Activated CD4-positive, alpha-beta memory T cell treated with anti-CD3 and anti-CD28 coated beads for 36 hours (primary cell): ENCODE measurements around the gene PLBD2. TPM values are rescaled to one million over a fixed set of nuclear protein-coding genes. Genes with fewer than 3 reads are reported as not detected.

Experiments used
- CTCF ChIA-PET: fragments of 350-600 bp; sonication (Branson Sonifier 250); formaldehyde crosslinking; loops from one replicate; lab custom pipeline; 2021; ENCODE audit warnings: antibody characterized with exemption, inconsistent platforms; lab: Charles Lee
- POLR2A ChIA-PET: fragments of 350-600 bp; sonication (Branson Sonifier 250); formaldehyde crosslinking; loops from one replicate; lab custom pipeline; 2021; ENCODE audit warnings: antibody characterized with exemption; lab: Charles Lee
- DNase-seq: peaks from one replicate; pipeline ENCODE4 v3.0.0-alpha.2; 2020
- H3K27ac Mint-ChIP-seq: one replicate; pipeline ENCODE4 v1.8.0; 2021; ENCODE audit warnings: mixed read lengths
- H3K27me3 Mint-ChIP-seq: one replicate; pipeline ENCODE4 v1.8.0; 2021; ENCODE audit warnings: mixed read lengths
- H3K36me3 Mint-ChIP-seq: one replicate; pipeline ENCODE4 v1.8.0; 2021; ENCODE audit warnings: mixed read lengths
- H3K4me1 Mint-ChIP-seq: one replicate; pipeline ENCODE4 v1.8.0; 2021; ENCODE audit warnings: low read depth, mixed read lengths
- H3K4me3 Mint-ChIP-seq: one replicate; pipeline ENCODE4 v1.8.0; 2021; ENCODE audit warnings: mild to moderate bottlenecking, mixed read lengths
- H3K9me3 Mint-ChIP-seq: one replicate; pipeline ENCODE4 v1.8.0; 2021; ENCODE audit warnings: mixed read lengths
- intact Hi-C: fragments of 100-400 bp; cut with micrococcal nuclease; formaldehyde crosslinking; loops from one replicate; pipeline ENCODE4 v1.15.1; 2023
- total RNA-seq, 2 experiments: library from RNA; stranded (reverse); gene quantifications; one replicate each; pipeline ENCODE4 v1.2.3, GENCODE V29; 2021

Gene PLBD2
- total RNA-seq, 2 experiments from 2014 or later, result 18.3 to 18.8 TPM

DNA sequence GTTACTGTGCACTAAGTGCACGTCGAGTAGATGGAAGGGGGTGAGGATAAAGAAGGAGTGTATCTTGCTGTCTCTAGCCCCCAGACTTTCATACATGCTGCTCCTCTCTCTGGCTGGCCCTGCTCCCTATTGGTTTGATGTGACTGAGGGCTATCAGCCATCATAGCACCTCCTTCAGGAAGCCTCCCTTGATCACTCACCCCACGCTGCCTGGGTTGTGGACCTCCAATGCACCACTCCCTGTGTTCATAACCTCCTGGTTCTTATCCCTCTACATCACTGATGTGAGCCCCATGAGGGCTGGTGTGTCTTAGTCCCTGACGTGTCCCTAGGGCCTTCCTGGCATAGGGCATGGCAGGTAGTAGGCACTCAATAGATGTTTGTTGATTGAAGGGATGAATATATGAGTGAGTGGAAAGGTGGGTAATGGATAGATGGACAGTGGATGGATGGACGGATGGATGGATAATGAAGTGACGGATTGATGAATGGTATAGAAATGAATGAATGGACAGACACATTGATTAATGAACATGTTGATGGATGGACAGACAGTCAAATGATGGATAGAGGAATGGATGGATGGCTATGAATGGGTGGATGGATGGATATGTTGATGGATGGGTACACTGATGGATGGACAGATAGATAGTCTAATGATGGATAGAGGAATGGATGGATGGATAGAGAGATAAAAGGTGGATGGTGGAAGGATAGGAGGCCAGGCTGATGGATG, 78.8 kb downstream of the PLBD2 start:
- no peaks in the 10 kb centered on the region for H3K36me3 Mint-ChIP-seq
- H3K4me1 Mint-ChIP-seq, result no peaks in the 10 kb centered on the region
- H3K27me3 Mint-ChIP-seq, result peaks cover 7% of the 10 kb centered on the region
- no peak overlapping the region for H3K27ac Mint-ChIP-seq
- intact Hi-C loops, result no loop called here
- POLR2A ChIA-PET, result no interaction called here
- no peaks in the 10 kb centered on the region for H3K9me3 Mint-ChIP-seq
- no peak for DNase-seq
- CTCF ChIA-PET, result no interaction called here
- no peak overlapping the region for H3K4me3 Mint-ChIP-seq

DNA sequence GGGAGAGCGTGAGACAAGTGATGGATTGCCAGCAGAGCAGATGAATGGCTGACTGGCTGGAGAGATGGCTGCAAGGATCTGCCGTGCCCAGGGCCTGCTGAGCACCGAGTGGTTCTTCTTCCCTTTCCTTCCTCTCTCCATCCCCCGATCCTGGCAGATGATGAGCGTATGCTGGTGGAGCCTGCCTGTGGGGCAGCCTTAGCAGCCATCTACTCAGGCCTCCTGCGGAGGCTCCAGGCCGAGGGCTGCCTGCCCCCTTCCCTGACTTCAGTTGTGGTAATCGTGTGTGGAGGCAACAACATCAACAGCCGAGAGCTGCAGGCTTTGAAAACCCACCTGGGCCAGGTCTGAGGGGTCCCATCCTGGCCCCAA, 79.3 kb downstream of the PLBD2 start:
- no peak for DNase-seq
- CTCF ChIA-PET, result no interaction called here
- Mint-ChIP-seq H3K36me3 (no peaks in the 10 kb centered on the region), H3K27me3 (peaks cover 5% of the 10 kb centered on the region), H3K9me3 (no peaks in the 10 kb centered on the region), H3K4me3 (no peak overlapping the region), H3K4me1 (no peaks in the 10 kb centered on the region), H3K27ac (no peak overlapping the region)
- intact Hi-C loops, result no loop called here
- POLR2A ChIA-PET, result no interaction called here

- POLR2A ChIA-PET, result no interaction called here
- Mint-ChIP-seq H3K4me3 (no peak overlapping the region), H3K27ac (no peak overlapping the region), H3K4me1 (no peaks in the 10 kb centered on the region), H3K36me3 (no peaks in the 10 kb centered on the region), H3K27me3 (peaks cover 7% of the 10 kb centered on the region), H3K9me3 (no peaks in the 10 kb centered on the region)
- no peak for DNase-seq
- CTCF ChIA-PET, result no interaction called here
- intact Hi-C loops, result no loop called here
Measured at GRCh38 chr12:113438523-113439300, 80.3 kb downstream of the PLBD2 start.

GRCh38 chr12:113439301-113439597, 80.9 kb downstream of the PLBD2 start:
- no peak for DNase-seq
- CTCF ChIA-PET, result no interaction called here
- no peak overlapping the region for H3K4me3 Mint-ChIP-seq
- no peaks in the 10 kb centered on the region for H3K4me1 Mint-ChIP-seq
- no peaks in the 10 kb centered on the region for H3K36me3 Mint-ChIP-seq
- POLR2A ChIA-PET, result no interaction called here
- H3K9me3 Mint-ChIP-seq, result no peaks in the 10 kb centered on the region
- H3K27me3 Mint-ChIP-seq, result peaks cover 9% of the 10 kb centered on the region
- H3K27ac Mint-ChIP-seq, result no peak overlapping the region
- intact Hi-C loops, result no loop called here

DNA sequence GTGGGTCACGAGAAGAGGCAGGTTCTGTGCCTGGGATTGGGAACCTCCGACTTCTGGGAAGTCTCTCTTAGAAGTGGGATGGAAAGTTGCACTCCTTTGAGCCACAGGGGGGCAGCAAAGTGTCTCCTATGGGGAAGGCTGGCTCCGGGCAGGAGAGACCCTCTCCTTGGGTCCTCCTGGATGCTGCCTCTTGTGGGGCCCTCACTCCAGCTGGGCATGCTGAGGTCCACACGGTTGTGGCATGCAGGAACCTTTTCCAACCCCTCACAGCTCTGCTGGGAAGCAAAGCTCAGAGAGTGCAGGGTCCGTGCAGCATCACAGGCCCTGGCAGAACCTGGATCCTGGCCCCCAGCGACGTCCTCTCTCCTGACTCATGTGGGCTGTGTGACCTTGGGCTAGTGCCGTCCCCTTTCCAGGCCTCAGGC, 81.2 kb downstream of the PLBD2 start:
- CTCF ChIA-PET, result no interaction called here
- H3K4me3 Mint-ChIP-seq, result no peak overlapping the region
- no peaks in the 10 kb centered on the region for H3K4me1 Mint-ChIP-seq
- POLR2A ChIA-PET, result no interaction called here
- intact Hi-C loops, result no loop called here
- peak; percentile 24 for DNase-seq
- H3K27me3 Mint-ChIP-seq, result peaks cover 9% of the 10 kb centered on the region
- H3K27ac Mint-ChIP-seq, result no peak overlapping the region
- H3K9me3 Mint-ChIP-seq, result no peaks in the 10 kb centered on the region
- no peaks in the 10 kb centered on the region for H3K36me3 Mint-ChIP-seq

DNA sequence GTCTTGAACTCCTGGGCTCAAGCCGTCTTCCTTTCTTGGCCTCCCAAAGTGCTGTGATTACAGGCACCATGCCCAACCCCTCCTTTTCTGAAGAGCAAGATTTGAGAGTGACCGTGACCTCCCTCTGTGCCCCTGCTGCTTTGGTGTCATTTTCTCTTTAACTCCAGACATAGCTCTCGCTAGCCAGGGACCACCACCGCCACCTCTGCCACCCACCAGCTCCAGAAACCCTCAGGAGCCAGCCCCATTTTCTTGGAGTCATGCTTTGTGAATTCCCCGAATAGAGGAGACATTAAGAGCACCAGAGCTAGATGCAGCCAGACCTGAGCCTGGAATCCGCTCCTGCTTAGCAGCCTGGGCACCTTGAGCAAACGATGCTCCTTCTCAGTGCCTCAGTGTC, 81.9 kb downstream of the PLBD2 start:
- H3K9me3 Mint-ChIP-seq, result no peaks in the 10 kb centered on the region
- H3K4me1 Mint-ChIP-seq, result no peaks in the 10 kb centered on the region
- ChIA-PET POLR2A (no interaction called here), CTCF (interaction anchor here (1.7 kb wide), 1 partner anchor 15 kb away, joined by 6 read pairs; no protein-coding TSS in a partner anchor)
- no peaks in the 10 kb centered on the region for H3K36me3 Mint-ChIP-seq
- peaks cover 9% of the 10 kb centered on the region for H3K27me3 Mint-ChIP-seq
- no peak overlapping the region for H3K4me3 Mint-ChIP-seq
- H3K27ac Mint-ChIP-seq, result no peak overlapping the region
- intact Hi-C loops, result no loop called here
- no peak for DNase-seq

Other genes with a start within 250 kb of the PLBD2 start
- 1 to 10 TPM; 4.4 to 4.9 TPM for gene RASAL1, start 222.8 kb upstream of the PLBD2 start, total RNA-seq
- gene CFAP73, start 208.9 kb upstream of the PLBD2 start, total RNA-seq, result under 1 TPM; 0.90 to 0.94 TPM
- gene DDX54, start 173.1 kb upstream of the PLBD2 start, total RNA-seq, result 100 to 1,000 TPM; 107 to 109 TPM
- gene RITA1, start 172.9 kb upstream of the PLBD2 start, total RNA-seq, result 10 to 100 TPM; 18.7 to 22.0 TPM
- gene TPCN1, start 137.1 kb upstream of the PLBD2 start, total RNA-seq, result 10 to 100 TPM; 44.0 to 51.6 TPM
- 10 to 100 TPM; 21.5 to 22.0 TPM for gene SLC8B1, start 23.5 kb upstream of the PLBD2 start, total RNA-seq
- gene SDS, start 45.3 kb downstream of the PLBD2 start, total RNA-seq, result not detected
- gene SDSL, start 63.8 kb downstream of the PLBD2 start, total RNA-seq, result not detected
- gene LHX5, start 113.3 kb downstream of the PLBD2 start, total RNA-seq, result not detected